Thyroid gland (tissue), 4 donors: Measurements from ENCODE around the gene STN1. TPM values are rescaled to one million over a fixed set of nuclear protein-coding genes. Genes with fewer than 3 reads are reported as not detected.
A peak's percentile ranks its signal among the peaks of the same experiment; 100 is the strongest.

Experiments
- DNase-seq, 2 donors: peaks; one replicate each; pipeline ENCODE4 v3.0.0-alpha.2; 2019
- H3K27ac ChIP-seq, 3 donors: fragments of 200-600 bp; sonication (generic); 1 replicate in 2 of 3; 2 replicates in 1 of 3; pipeline ENCODE4 v1.5.1; 2016 to 2019; ENCODE audit warnings: mild to moderate bottlenecking in 1 of 3, moderate library complexity in 1 of 3
- H3K27me3 ChIP-seq: fragments of 200-600 bp; sonication (generic); one replicate; pipeline ENCODE4 v1.5.1; 2019
- H3K36me3 ChIP-seq, 2 donors: fragments of 200-600 bp; sonication (generic); one replicate each; pipeline ENCODE4 v1.5.1; 2016 to 2019
- H3K4me1 ChIP-seq, 2 donors: fragments of 200-600 bp; sonication (generic); one replicate each; pipeline ENCODE4 v1.5.1; 2017 to 2019
- H3K4me3 ChIP-seq, 3 donors: fragments of 200-600 bp; sonication (generic); replicated peaks in 1 of 3; 1 replicate in 2 of 3; 2 replicates in 1 of 3; pipeline ENCODE4 v1.5.1; 2016; ENCODE audit warnings: mild to moderate bottlenecking in 1 of 3
- H3K9me3 ChIP-seq: fragments of 200-600 bp; sonication (generic); one replicate; pipeline ENCODE4 v1.5.1; 2017
- POLR2A ChIP-seq, 2 donors: fragments of 450-650 bp; IDR thresholded peaks; one replicate each; pipeline ENCODE4 v1.6.1; 2017; ENCODE audit warnings: antibody characterized with exemption in 2 of 2, mild to moderate bottlenecking in 2 of 2, moderate library complexity in 1 of 2
- WGBS, 2 donors: methylation state at CpG; one replicate each; pipeline ENCODE4 v1.1.5; 2017; 5-methylcytosine and 5-hydroxymethylcytosine counted together
- intact Hi-C: fragments of 100-400 bp; cut with DNase I; formaldehyde crosslinking; loops from one replicate; pipeline ENCODE4 v1.15.1; 2023
- total RNA-seq, 4 donors: library from RNA; depleted of rRNA; stranded (reverse); fragments of >200 nt; gene quantifications; one replicate each; pipeline ENCODE4 v1.2.3, GENCODE V29; 2016
- TF ChIP-seq, protein P1 (sequence below), 6 experiments: fragments of 200-600 bp in 3 of 6; fragments of 450-650 bp in 3 of 6; sonication (generic) in 3 of 6; IDR thresholded peaks; one replicate each; pipeline ENCODE4 v1.5.1; 2016 to 2019; ENCODE audit warnings: antibody characterized with exemption in 6 of 6, mild to moderate bottlenecking in 2 of 6, inconsistent platforms in 1 of 6, moderate library complexity in 1 of 6

Gene STN1
- total RNA-seq, 4 donors from 2014 or later = 20.7 to 37.1 (median 30.7) TPM

DNA sequence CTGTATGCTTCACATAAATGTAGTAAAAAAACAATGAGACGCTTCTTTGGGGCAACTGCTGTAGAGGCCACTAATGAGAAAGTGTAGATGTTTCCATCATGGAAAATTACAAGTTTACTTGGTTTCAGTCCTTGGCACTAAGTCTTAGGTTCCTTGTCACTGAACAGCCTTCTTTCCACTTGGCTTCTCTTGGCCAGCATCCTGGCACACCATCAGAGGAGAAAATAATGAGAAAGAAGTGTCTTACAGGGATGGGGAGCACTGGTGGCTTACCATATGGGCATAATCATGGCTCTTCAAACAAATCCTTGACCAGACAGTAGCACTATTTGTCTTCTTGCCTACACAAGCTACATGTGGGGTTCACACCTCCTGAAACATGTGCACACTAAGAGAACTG is 40.1 kb downstream of the STN1 start:
- Histone ChIP-seq H3K9me3 (no peaks in the 10 kb centered on the region), H3K36me3 (peaks cover 7 to 16% of the 10 kb centered on the region in 2 donors), H3K27ac (peak overlapping the region; percentile 49 to 78 (median 67)), H3K4me3 (no peak overlapping the region), H3K4me1 (peaks cover 4 to 14% of the 10 kb centered on the region in 2 donors), H3K27me3 (no peaks in the 10 kb centered on the region)
- intact Hi-C loops = no loop called here
- WGBS, 2 donors = 46 to 55% methylated on average over 1 of the region's 1 CpG
- peak; percentile 58 to 71 for DNase-seq
- TF ChIP-seq, protein P1, sequence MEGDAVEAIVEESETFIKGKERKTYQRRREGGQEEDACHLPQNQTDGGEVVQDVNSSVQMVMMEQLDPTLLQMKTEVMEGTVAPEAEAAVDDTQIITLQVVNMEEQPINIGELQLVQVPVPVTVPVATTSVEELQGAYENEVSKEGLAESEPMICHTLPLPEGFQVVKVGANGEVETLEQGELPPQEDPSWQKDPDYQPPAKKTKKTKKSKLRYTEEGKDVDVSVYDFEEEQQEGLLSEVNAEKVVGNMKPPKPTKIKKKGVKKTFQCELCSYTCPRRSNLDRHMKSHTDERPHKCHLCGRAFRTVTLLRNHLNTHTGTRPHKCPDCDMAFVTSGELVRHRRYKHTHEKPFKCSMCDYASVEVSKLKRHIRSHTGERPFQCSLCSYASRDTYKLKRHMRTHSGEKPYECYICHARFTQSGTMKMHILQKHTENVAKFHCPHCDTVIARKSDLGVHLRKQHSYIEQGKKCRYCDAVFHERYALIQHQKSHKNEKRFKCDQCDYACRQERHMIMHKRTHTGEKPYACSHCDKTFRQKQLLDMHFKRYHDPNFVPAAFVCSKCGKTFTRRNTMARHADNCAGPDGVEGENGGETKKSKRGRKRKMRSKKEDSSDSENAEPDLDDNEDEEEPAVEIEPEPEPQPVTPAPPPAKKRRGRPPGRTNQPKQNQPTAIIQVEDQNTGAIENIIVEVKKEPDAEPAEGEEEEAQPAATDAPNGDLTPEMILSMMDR (IDR thresholded peaks at IDR 0.05) = no peak
- TF ChIP-seq POLR2A (IDR thresholded peaks at IDR 0.05) = no peak

DNA sequence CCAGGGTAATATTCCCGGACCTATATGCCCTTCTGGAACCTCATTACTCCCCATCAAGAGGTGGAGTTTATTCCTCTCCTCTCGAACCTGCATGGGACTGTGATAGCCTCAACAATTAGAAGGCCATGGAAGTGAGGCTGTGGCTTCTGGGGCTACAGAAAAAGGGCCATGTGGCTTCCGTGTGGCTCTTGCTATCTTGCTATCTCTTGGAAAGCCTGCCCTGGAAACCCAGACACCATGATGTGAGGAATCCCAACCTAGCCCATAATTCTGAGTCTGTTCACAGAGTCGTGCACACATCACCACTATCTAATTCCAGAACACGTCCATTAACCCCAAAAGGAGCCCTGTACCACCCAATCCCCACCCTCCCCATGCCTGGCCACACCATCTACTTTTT is 41.8 kb downstream of the STN1 start:
- intact Hi-C loops = no loop called here
- TF ChIP-seq, protein P1 (IDR thresholded peaks at IDR 0.05) = no peak
- TF ChIP-seq POLR2A (IDR thresholded peaks at IDR 0.05) = no peak

DNA sequence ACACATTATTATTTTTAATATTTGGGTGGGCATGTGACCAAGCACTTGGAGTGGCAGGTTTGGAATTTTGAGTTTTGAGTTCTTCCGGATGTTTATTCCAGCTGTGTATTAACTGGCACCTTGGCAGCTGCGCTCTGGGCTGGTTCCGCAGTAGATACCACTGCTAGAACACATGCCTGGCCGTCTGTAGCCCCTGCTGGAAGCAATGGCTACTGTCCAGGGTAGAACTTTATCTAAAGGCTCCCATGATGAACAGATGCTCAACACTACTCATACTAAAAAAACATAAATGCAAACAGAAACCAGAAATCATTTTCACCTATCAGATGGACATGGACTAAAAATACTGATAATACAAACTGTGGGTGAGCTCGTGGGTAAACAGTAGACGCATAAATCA is 43.3 kb downstream of the STN1 start:
- H3K36me3 ChIP-seq = peaks cover 0 to 5% of the 10 kb centered on the region in 2 donors
- WGBS, 2 donors = 87 to 92% methylated on average over 6 of the region's 6 CpGs
- H3K27me3 ChIP-seq = no peaks in the 10 kb centered on the region
- H3K4me1 ChIP-seq = peaks cover 4 to 14% of the 10 kb centered on the region in 2 donors
- no peak for TF ChIP-seq POLR2A (IDR thresholded peaks at IDR 0.05)
- TF ChIP-seq, protein P1 (IDR thresholded peaks at IDR 0.05) = no peak
- H3K9me3 ChIP-seq = no peaks in the 10 kb centered on the region
- DNase-seq = no peak
- intact Hi-C loops = no loop called here
- no peak overlapping the region for H3K4me3 ChIP-seq
- H3K27ac ChIP-seq = no peak overlapping the region

More for the DNA sequence above, 41.8 kb downstream of the STN1 start:
- WGBS, 2 donors = 95 to 97% methylated on average over 5 of the region's 5 CpGs
- Histone ChIP-seq H3K27me3 (no peaks in the 10 kb centered on the region), H3K27ac (no peak overlapping the region), H3K4me1 (peaks cover 4 to 14% of the 10 kb centered on the region in 2 donors), H3K9me3 (no peaks in the 10 kb centered on the region), H3K36me3 (peaks cover 0 to 9% of the 10 kb centered on the region in 2 donors), H3K4me3 (no peak overlapping the region)
- DNase-seq = no peak

DNA sequence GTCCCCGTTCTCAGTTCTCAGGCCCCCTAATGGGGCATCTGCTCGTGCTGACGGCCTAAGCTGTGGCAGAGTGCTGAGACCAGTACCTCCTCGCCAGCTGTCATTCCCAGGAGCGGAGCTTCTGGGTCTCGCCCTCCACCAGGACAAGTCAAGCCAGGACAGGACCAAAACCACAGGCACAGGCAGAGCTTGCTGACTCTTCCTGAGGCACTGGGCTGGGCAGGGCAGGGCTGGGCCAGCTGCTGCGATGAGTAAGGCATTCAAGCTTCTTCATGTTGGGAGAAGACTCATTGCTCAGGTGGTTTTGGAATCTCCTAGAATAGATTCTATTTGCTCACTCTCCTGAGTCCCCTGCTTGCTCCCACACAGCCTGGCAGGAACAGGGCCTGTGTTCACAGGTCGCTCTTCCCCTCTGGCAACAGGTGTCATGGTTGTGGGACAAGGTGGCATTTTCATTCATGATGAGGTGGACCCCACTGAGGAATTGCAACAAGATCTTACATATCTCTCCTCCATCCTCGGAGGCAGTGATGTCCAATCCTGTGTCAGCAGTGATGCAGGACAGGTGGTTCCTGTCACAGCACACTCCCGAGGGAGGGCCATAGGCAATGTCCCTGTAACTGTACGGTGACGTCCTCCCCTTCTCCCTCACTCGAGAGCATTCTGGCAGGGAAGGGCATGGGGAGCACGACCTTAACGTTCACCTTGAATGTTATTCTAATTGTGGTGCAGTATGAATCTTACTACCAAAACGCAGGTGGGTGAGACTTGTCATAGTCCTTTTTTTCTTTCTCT is 45.6 kb downstream of the STN1 start:
- WGBS, 2 donors = 86 to 90% methylated on average over 15 to 16 of the region's 16 CpGs
- no peak overlapping the region for H3K27ac ChIP-seq
- H3K36me3 ChIP-seq = no peaks in the 10 kb centered on the region
- no peak overlapping the region for H3K4me3 ChIP-seq
- TF ChIP-seq, protein P1 (IDR thresholded peaks at IDR 0.05) = no peak
- no peak for TF ChIP-seq POLR2A (IDR thresholded peaks at IDR 0.05)
- no peak for DNase-seq
- intact Hi-C loops = no loop called here
- H3K4me1 ChIP-seq = peaks cover under 1 to 3% of the 10 kb centered on the region in 2 donors
- H3K9me3 ChIP-seq = no peaks in the 10 kb centered on the region
- no peaks in the 10 kb centered on the region for H3K27me3 ChIP-seq

DNA sequence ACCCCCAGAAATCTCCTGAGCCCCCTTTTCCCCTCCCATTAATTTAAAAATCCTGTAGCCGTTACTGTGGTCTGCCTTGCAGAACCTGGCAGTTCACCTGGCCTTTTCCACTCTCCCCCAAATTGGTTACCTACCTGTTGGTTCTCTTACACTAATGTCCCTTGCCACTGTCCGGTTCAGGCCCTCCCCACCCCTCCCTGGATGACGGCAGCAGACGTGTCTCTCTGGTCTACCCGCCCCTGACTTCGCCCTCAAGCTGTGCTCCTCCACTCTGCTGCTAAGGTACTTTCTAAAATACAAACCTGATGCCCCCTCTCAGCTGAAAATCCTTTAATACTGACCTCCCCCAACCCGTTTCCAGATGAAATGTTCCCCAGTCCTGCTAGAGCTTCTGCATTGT is 47.0 kb downstream of the STN1 start:
- WGBS, 2 donors = 85 to 87% methylated on average over 7 of the region's 7 CpGs
- Histone ChIP-seq H3K4me3 (no peak overlapping the region), H3K27me3 (no peaks in the 10 kb centered on the region), H3K9me3 (no peaks in the 10 kb centered on the region), H3K27ac (no peak overlapping the region), H3K36me3 (no peaks in the 10 kb centered on the region), H3K4me1 (no peaks in the 10 kb centered on the region)
- TF ChIP-seq POLR2A (IDR thresholded peaks at IDR 0.05) = no peak
- TF ChIP-seq, protein P1 (IDR thresholded peaks at IDR 0.05) = no peak
- intact Hi-C loops = no loop called here
- no peak for DNase-seq
